CD4-positive, CD25-positive, alpha-beta regulatory T cell (primary cell): ENCODE measurements around the gene MARCHF5. TPM values are rescaled to one million over a fixed set of nuclear protein-coding genes. Genes with fewer than 3 reads are reported as not detected.
"Not testable (repeated sequence)": the region's sequence is repeated elsewhere in the genome, so short reads cannot be mapped to it uniquely, and the experiment has no call there.

Source experiments
- ATAC-seq, 2 donors: fragments of 150-1000 bp; cut with Tn5 transposase; one replicate each; pipeline ENCODE4 v1.10.0; 2021; ENCODE audit warnings: low read depth in 2 of 2, moderate number of reproducible peaks in 2 of 2, moderate library complexity in 1 of 2
- DNase-seq, 3 donors: peaks; one replicate each; pipeline versions ENCODE4 v3.0.0 to v3.0.0-alpha.2; 2012 to 2022; ENCODE audit warnings: mixed read lengths in 1 of 3
- H3K27ac ChIP-seq: one replicate; pipeline ENCODE4 v1.7.0; 2013; ENCODE audit warnings: mild to moderate bottlenecking, low read length; ENCODE audit not compliant: insufficient read depth, poor library complexity, severe bottlenecking
- H3K27me3 ChIP-seq: one replicate; pipeline ENCODE4 v1.7.0; 2013; ENCODE audit warnings: low read length; ENCODE audit not compliant: control insufficient read depth, insufficient read depth
- H3K36me3 ChIP-seq: one replicate; pipeline ENCODE4 v1.7.0; 2013; ENCODE audit warnings: mild to moderate bottlenecking, low read length, moderate library complexity; ENCODE audit not compliant: control insufficient read depth, insufficient read depth
- H3K4me1 ChIP-seq: 2 replicates; pipeline ENCODE4 v1.7.0; 2013; ENCODE audit warnings: mild to moderate bottlenecking, low read length; ENCODE audit not compliant: insufficient read depth, control insufficient read depth, poor library complexity, severe bottlenecking
- H3K4me3 ChIP-seq: one replicate; pipeline ENCODE4 v1.7.0; 2013; ENCODE audit warnings: low read depth, mild to moderate bottlenecking, low read length, moderate library complexity
- H3K9me3 ChIP-seq, 2 experiments: 1 replicate in 1 of 2; 2 replicates in 1 of 2; pipeline ENCODE4 v1.7.0; 2013; ENCODE audit warnings: low read length in 2 of 2, mild to moderate bottlenecking in 1 of 2, moderate library complexity in 1 of 2; ENCODE audit not compliant: control insufficient read depth in 2 of 2
- H3K27ac Mint-ChIP-seq, 3 donors: one replicate each; pipeline ENCODE4 v1.8.0; 2020 to 2022; ENCODE audit warnings: mild to moderate bottlenecking in 3 of 3, mixed read lengths in 3 of 3, moderate library complexity in 2 of 3
- H3K27me3 Mint-ChIP-seq: one replicate; pipeline ENCODE4 v1.8.0; 2022; ENCODE audit warnings: mild to moderate bottlenecking, mixed read lengths
- H3K36me3 Mint-ChIP-seq: one replicate; pipeline ENCODE4 v1.8.0; 2020; ENCODE audit warnings: mixed read lengths
- H3K4me1 Mint-ChIP-seq, 4 donors: one replicate each; pipeline ENCODE4 v1.8.0; 2020 to 2022; ENCODE audit warnings: mixed read lengths in 4 of 4, mild to moderate bottlenecking in 1 of 4
- H3K4me3 Mint-ChIP-seq, 4 donors: one replicate each; pipeline ENCODE4 v1.8.0; 2020 to 2022; ENCODE audit warnings: mild to moderate bottlenecking in 4 of 4, mixed read lengths in 4 of 4, moderate library complexity in 3 of 4
- H3K9me3 Mint-ChIP-seq, 7 donors: one replicate each; pipeline ENCODE4 v1.8.0; 2020 to 2022; ENCODE audit warnings: mixed read lengths in 7 of 7, mild to moderate bottlenecking in 3 of 7, moderate library complexity in 2 of 7
- polyA plus RNA-seq, 4 donors: library from polyadenylated mRNA; unstranded; fragments of 300-500 nt; fragmentation: Illumina TruSeq; gene quantifications; one replicate each; pipeline ENCODE4 v1.2.3, GENCODE V29; 2021
- total RNA-seq: library from RNA; stranded (reverse); gene quantifications from one replicate; pipeline ENCODE4 v1.2.3, GENCODE V29; 2022

Gene MARCHF5
- total and polyA plus RNA-seq, 5 donors from 2014 or later = 21.8 to 36.6 (median 27.2) TPM

- H3K4me1 ChIP-seq = peaks cover 3% of the 10 kb centered on the region
- Mint-ChIP-seq H3K4me1 (peaks cover 6 to 39% (median 24%) of the 10 kb centered on the region in 4 donors), H3K4me3 (no peak overlapping the region), H3K27ac (no peak overlapping the region), H3K36me3 (peaks cover 18% of the 10 kb centered on the region), H3K9me3 (no peaks in the 10 kb centered on the region), H3K27me3 (no peaks in the 10 kb centered on the region)
- no peak overlapping the region for H3K4me3 ChIP-seq
- H3K27me3 ChIP-seq = no peaks in the 10 kb centered on the region
- no peaks in the 10 kb centered on the region for H3K9me3 ChIP-seq
- ATAC-seq (no peak), DNase-seq (no peak)
- H3K36me3 ChIP-seq = peaks cover 16% of the 10 kb centered on the region
- no peak overlapping the region for H3K27ac ChIP-seq
Measured at GRCh38 chr10:92309272-92309671, 18.3 kb downstream of the MARCHF5 start.

- DNase-seq (no peak), ATAC-seq (no peak)
- H3K4me3 ChIP-seq = no peak overlapping the region
- no peaks in the 10 kb centered on the region for H3K27me3 ChIP-seq
- H3K27ac ChIP-seq = no peak overlapping the region
- no peak overlapping the region for H3K4me3 Mint-ChIP-seq
- no peaks in the 10 kb centered on the region for H3K9me3 Mint-ChIP-seq
- peaks cover 28% of the 10 kb centered on the region for H3K36me3 Mint-ChIP-seq
- H3K9me3 ChIP-seq = no peaks in the 10 kb centered on the region
- peaks cover 16% of the 10 kb centered on the region for H3K36me3 ChIP-seq
- no peak overlapping the region for H3K27ac Mint-ChIP-seq
- H3K4me1 Mint-ChIP-seq = peaks cover 0 to 24% (median 17%) of the 10 kb centered on the region in 4 donors
- H3K4me1 ChIP-seq = peaks cover 3% of the 10 kb centered on the region
- no peaks in the 10 kb centered on the region for H3K27me3 Mint-ChIP-seq
Measured at GRCh38 chr10:92313750-92314149, 22.8 kb downstream of the MARCHF5 start.

- DNase-seq (no peak), ATAC-seq (no peak)
- no peaks in the 10 kb centered on the region for H3K27me3 ChIP-seq
- Mint-ChIP-seq H3K27me3 (no peaks in the 10 kb centered on the region), H3K4me3 (no peak overlapping the region), H3K9me3 (peaks cover 0 to 4% (median 0%) of the 10 kb centered on the region in 7 donors), H3K36me3 (peaks cover 35% of the 10 kb centered on the region), H3K27ac (peak overlapping the region in 1 of 3 donors; percentile 71), H3K4me1 (peaks cover 4 to 18% (median 12%) of the 10 kb centered on the region in 4 donors)
- no peaks in the 10 kb centered on the region for H3K4me1 ChIP-seq
- no peak overlapping the region for H3K4me3 ChIP-seq
- H3K27ac ChIP-seq = no peak overlapping the region
- H3K36me3 ChIP-seq = peaks cover 20% of the 10 kb centered on the region
- H3K9me3 ChIP-seq = no peaks in the 10 kb centered on the region
Measured at GRCh38 chr10:92316610-92317009, 25.6 kb downstream of the MARCHF5 start.

- DNase-seq (no peak), ATAC-seq (no peak)
- no peak overlapping the region for H3K27ac Mint-ChIP-seq
- no peaks in the 10 kb centered on the region for H3K27me3 ChIP-seq
- H3K36me3 ChIP-seq = peaks cover 4% of the 10 kb centered on the region
- peaks cover 32 to 37% (median 35%) of the 10 kb centered on the region in 4 donors for H3K4me1 Mint-ChIP-seq
- H3K4me3 ChIP-seq = no peak overlapping the region
- H3K9me3 Mint-ChIP-seq = peaks cover 0 to 6% (median 0%) of the 10 kb centered on the region in 7 donors
- H3K27ac ChIP-seq = no peak overlapping the region
- no peaks in the 10 kb centered on the region for H3K27me3 Mint-ChIP-seq
- no peaks in the 10 kb centered on the region for H3K9me3 ChIP-seq
- peaks cover 33% of the 10 kb centered on the region for H3K36me3 Mint-ChIP-seq
- no peak overlapping the region for H3K4me3 Mint-ChIP-seq
- no peaks in the 10 kb centered on the region for H3K4me1 ChIP-seq
Measured at GRCh38 chr10:92323079-92323478, 32.1 kb downstream of the MARCHF5 start.

- ATAC-seq (no peak), DNase-seq (no peak)
- Mint-ChIP-seq H3K27ac (no peak overlapping the region), H3K4me3 (no peak overlapping the region), H3K4me1 (peaks cover 38 to 50% (median 46%) of the 10 kb centered on the region in 4 donors), H3K9me3 (peaks cover 0 to 3% (median 0%) of the 10 kb centered on the region in 7 donors), H3K36me3 (peaks cover 18% of the 10 kb centered on the region), H3K27me3 (no peaks in the 10 kb centered on the region)
- Histone ChIP-seq H3K9me3 (no peaks in the 10 kb centered on the region), H3K27me3 (no peaks in the 10 kb centered on the region), H3K36me3 (no peaks in the 10 kb centered on the region), H3K4me1 (no peaks in the 10 kb centered on the region), H3K4me3 (no peak overlapping the region), H3K27ac (no peak overlapping the region)
Measured at GRCh38 chr10:92327445-92328433, 36.8 kb downstream of the MARCHF5 start.

GRCh38 chr10:92328993-92329392 lies 38.0 kb downstream of the MARCHF5 start:
- H3K4me3 ChIP-seq = no peak overlapping the region
- DNase-seq (no peak), ATAC-seq (no peak)
- no peaks in the 10 kb centered on the region for H3K27me3 ChIP-seq
- Mint-ChIP-seq H3K4me1 (peaks cover 35 to 44% (median 37%) of the 10 kb centered on the region in 4 donors), H3K36me3 (peaks cover 9% of the 10 kb centered on the region), H3K27ac (peak overlapping the region in 1 of 3 donors; percentile 49), H3K27me3 (no peaks in the 10 kb centered on the region), H3K4me3 (no peak overlapping the region), H3K9me3 (no peaks in the 10 kb centered on the region)
- no peaks in the 10 kb centered on the region for H3K9me3 ChIP-seq
- H3K4me1 ChIP-seq = no peaks in the 10 kb centered on the region
- H3K27ac ChIP-seq = no peak overlapping the region
- H3K36me3 ChIP-seq = no peaks in the 10 kb centered on the region

GRCh38 chr10:92329927-92330326 lies 39.0 kb downstream of the MARCHF5 start:
- ATAC-seq, H3K36me3 Mint-ChIP-seq, DNase-seq, H3K4me1 ChIP-seq, H3K36me3 ChIP-seq, H3K9me3 Mint-ChIP-seq, H3K4me3 Mint-ChIP-seq, H3K9me3 ChIP-seq, H3K27ac ChIP-seq, H3K4me3 ChIP-seq, H3K27me3 Mint-ChIP-seq, H3K27me3 ChIP-seq: not testable (repeated sequence)
- peaks cover 30 to 43% (median 35%) of the 10 kb centered on the region in 4 donors for H3K4me1 Mint-ChIP-seq
- H3K27ac Mint-ChIP-seq = peak overlapping the region in 1 of 3 donors; percentile 1
